PC-9 (cell line): ENCODE data around the gene SHFL. TPM values are rescaled to one million over a fixed set of nuclear protein-coding genes. Genes with fewer than 3 reads are reported as not detected.

Source experiments
- BruUV-seq: library from RNA; stranded (reverse); fragments of 400-500 nt; replicated peaks from 2 replicates; lab custom pipeline; 2021; lab: Mats Ljungman, UMichigan
- CTCF ChIA-PET: fragments of 300-600 bp; sonication (Branson Sonifier 250); formaldehyde crosslinking; loops from one replicate; lab custom pipeline; 2022; ENCODE audit warnings: antibody characterized with exemption; lab: Charles Lee
- POLR2A ChIA-PET: fragments of 300-600 bp; sonication (Branson Sonifier 250); formaldehyde crosslinking; loops from one replicate; lab custom pipeline; 2022; ENCODE audit warnings: antibody characterized with exemption; ENCODE audit not compliant: unreplicated experiment; lab: Charles Lee
- DNase-seq, 2 experiments: peaks; one replicate each; pipeline versions ENCODE4 v3.0.0 to v3.0.0-alpha.2; 2015 to 2022; ENCODE audit warnings: mixed read lengths in 1 of 2
- H2AFZ ChIP-seq: fragments of 200-600 bp; sonication (generic); 2 replicates; pipeline ENCODE4 v1.8.1; 2017; ENCODE audit warnings: antibody characterized with exemption
- H3F3A ChIP-seq: fragments of 200-600 bp; sonication (generic); 2 replicates; pipeline ENCODE4 v1.8.1; 2017; ENCODE audit warnings: antibody characterized with exemption, mild to moderate bottlenecking, low read depth; ENCODE audit not compliant: insufficient read depth
- H3K27ac ChIP-seq: fragments of 200-600 bp; sonication (generic); 2 replicates; pipeline ENCODE4 v1.6.1; 2016; ENCODE audit warnings: mixed run types
- H3K27me3 ChIP-seq: fragments of 200-600 bp; sonication (generic); 2 replicates; pipeline ENCODE4 v1.6.1; 2016; ENCODE audit warnings: low read depth, mixed run types; ENCODE audit not compliant: insufficient read depth
- H3K36me3 ChIP-seq: fragments of 200-600 bp; sonication (generic); 2 replicates; pipeline ENCODE4 v1.6.1; 2016; ENCODE audit warnings: low read depth, mixed run types
- H3K4me1 ChIP-seq: fragments of 200-600 bp; sonication (generic); replicated peaks from 2 replicates; pipeline ENCODE4 v1.6.1; 2016; ENCODE audit warnings: mixed run types; ENCODE audit not compliant: insufficient read depth
- H3K4me2 ChIP-seq: fragments of 200-600 bp; sonication (generic); 2 replicates; pipeline ENCODE4 v1.6.1; 2017; ENCODE audit warnings: mixed run types
- H3K4me3 ChIP-seq: fragments of 200-600 bp; sonication (generic); 2 replicates; pipeline ENCODE4 v1.6.1; 2016; ENCODE audit warnings: mixed run types
- H3K79me2 ChIP-seq: fragments of 200-600 bp; sonication (generic); 2 replicates; pipeline ENCODE4 v1.6.1; 2017; ENCODE audit warnings: low read depth, mixed run types
- H3K9me2 ChIP-seq: fragments of 200-600 bp; sonication (generic); 2 replicates; pipeline ENCODE4 v1.8.1; 2017; ENCODE audit warnings: mild to moderate bottlenecking; ENCODE audit not compliant: insufficient read depth
- H3K9me3 ChIP-seq: fragments of 200-600 bp; sonication (generic); 2 replicates; pipeline ENCODE4 v1.8.1; 2016; ENCODE audit warnings: low read depth; ENCODE audit not compliant: insufficient read depth
- H4K20me1 ChIP-seq: fragments of 200-600 bp; sonication (generic); 2 replicates; pipeline ENCODE4 v1.8.1; 2017; ENCODE audit not compliant: insufficient read depth
- EZH2 ChIP-seq: fragments of 200-600 bp; sonication (generic); IDR thresholded peaks from 2 replicates; pipeline ENCODE4 v1.8.0; 2017; ENCODE audit warnings: antibody characterized with exemption, low read depth
- intact Hi-C: fragments of 100-400 bp; cut with micrococcal nuclease; formaldehyde crosslinking; loops from one replicate; pipeline ENCODE4 v1.10.0; 2022; ENCODE audit not compliant: unreplicated experiment
- total RNA-seq: library from RNA; stranded (reverse); gene quantifications from 2 replicates; pipeline ENCODE4 v1.2.3, GENCODE V29; 2021
- TF ChIP-seq, protein P1 (sequence below): fragments of 200-600 bp; sonication (generic); conservative IDR thresholded peaks from 2 replicates; pipeline ENCODE4 v1.6.1; 2017; ENCODE audit warnings: mixed run types, antibody characterized with exemption, mild to moderate bottlenecking, moderate library complexity

Gene SHFL
- total RNA-seq, 1 experiment from 2014 or later, result 25.6 TPM

DNA sequence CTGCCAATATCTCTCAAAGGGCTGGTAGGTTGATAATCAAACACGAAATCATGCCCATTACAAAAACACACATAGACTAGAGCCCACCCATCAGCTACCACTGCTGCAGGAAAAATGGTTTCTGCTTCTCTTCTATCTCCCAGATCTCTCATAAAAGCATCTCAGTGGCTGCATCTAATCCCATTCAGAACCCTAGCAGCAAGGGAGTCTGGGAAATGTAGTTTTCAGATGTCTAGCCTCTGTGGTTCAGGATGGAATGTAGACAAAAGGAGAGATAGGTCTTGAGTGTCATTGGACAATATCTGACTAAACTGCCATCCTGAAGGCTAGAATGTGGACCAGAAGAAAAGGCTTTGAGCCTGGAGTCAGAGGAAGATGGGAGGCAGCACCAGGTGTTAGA is 40.7 kb upstream of the SHFL start:
- CTCF ChIA-PET, result interaction anchor here (0.6 kb wide), 1 partner anchor 146 kb away, joined by 3 read pairs; no protein-coding TSS in a partner anchor
- no peak overlapping the region for H3K4me2 ChIP-seq
- POLR2A ChIA-PET, result no interaction called here
- H3K79me2 ChIP-seq, result no peaks in the 10 kb centered on the region
- intact Hi-C loops, result no loop called here
- H3K27ac ChIP-seq, result no peak overlapping the region
- BruUV-seq, result no TSS peak
- H3K4me1 ChIP-seq, result no peaks in the 10 kb centered on the region
- H3K9me3 ChIP-seq, result no peaks in the 10 kb centered on the region
- peaks cover 46% of the 10 kb centered on the region for H3K27me3 ChIP-seq
- H3K36me3 ChIP-seq, result no peaks in the 10 kb centered on the region
- TF ChIP-seq, protein P1, sequence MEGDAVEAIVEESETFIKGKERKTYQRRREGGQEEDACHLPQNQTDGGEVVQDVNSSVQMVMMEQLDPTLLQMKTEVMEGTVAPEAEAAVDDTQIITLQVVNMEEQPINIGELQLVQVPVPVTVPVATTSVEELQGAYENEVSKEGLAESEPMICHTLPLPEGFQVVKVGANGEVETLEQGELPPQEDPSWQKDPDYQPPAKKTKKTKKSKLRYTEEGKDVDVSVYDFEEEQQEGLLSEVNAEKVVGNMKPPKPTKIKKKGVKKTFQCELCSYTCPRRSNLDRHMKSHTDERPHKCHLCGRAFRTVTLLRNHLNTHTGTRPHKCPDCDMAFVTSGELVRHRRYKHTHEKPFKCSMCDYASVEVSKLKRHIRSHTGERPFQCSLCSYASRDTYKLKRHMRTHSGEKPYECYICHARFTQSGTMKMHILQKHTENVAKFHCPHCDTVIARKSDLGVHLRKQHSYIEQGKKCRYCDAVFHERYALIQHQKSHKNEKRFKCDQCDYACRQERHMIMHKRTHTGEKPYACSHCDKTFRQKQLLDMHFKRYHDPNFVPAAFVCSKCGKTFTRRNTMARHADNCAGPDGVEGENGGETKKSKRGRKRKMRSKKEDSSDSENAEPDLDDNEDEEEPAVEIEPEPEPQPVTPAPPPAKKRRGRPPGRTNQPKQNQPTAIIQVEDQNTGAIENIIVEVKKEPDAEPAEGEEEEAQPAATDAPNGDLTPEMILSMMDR, result no peak
- no peak for TF ChIP-seq EZH2
- H3K4me3 ChIP-seq, result no peak overlapping the region
- H2AFZ ChIP-seq, result no peak overlapping the region
- no peaks in the 10 kb centered on the region for H3K9me2 ChIP-seq
- H4K20me1 ChIP-seq, result no peaks in the 10 kb centered on the region
- peak in 1 of 2 experiments; percentile 25 for DNase-seq
- H3F3A ChIP-seq, result no peaks in the 10 kb centered on the region

DNA sequence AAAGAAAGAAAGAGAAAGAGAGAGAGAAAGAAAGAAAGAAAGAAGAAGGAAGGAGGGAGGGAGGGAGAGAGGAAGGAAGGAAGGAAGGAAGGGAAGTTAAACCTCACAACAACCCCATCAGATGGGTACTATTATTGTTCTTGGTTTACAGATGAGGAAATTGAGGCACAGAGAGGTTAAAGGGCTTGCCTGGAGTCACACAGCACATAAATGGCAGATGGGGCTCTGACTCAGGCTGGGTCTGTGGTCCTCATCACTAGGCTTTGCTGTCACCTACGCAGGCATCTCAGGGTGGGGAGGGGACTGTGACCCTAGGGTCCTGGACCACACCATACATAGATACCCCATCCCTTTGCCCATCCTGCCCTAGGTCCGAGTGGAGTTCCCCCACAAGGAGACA is 36.5 kb upstream of the SHFL start:
- ChIA-PET CTCF (no interaction called here), POLR2A (no interaction called here)
- no peaks in the 10 kb centered on the region for H3K9me3 ChIP-seq
- H3K4me1 ChIP-seq, result no peaks in the 10 kb centered on the region
- TF ChIP-seq EZH2, result no peak
- TF ChIP-seq, protein P1, result no peak
- H3F3A ChIP-seq, result no peaks in the 10 kb centered on the region
- H3K9me2 ChIP-seq, result no peaks in the 10 kb centered on the region
- BruUV-seq, result no TSS peak
- intact Hi-C loops, result no loop called here
- no peak overlapping the region for H3K4me3 ChIP-seq
- no peaks in the 10 kb centered on the region for H4K20me1 ChIP-seq
- H3K27ac ChIP-seq, result no peak overlapping the region
- no peak overlapping the region for H3K4me2 ChIP-seq
- DNase-seq, result peak in 1 of 2 experiments; percentile 17
- H2AFZ ChIP-seq, result no peak overlapping the region
- no peaks in the 10 kb centered on the region for H3K79me2 ChIP-seq
- peaks cover 67% of the 10 kb centered on the region for H3K27me3 ChIP-seq
- H3K36me3 ChIP-seq, result no peaks in the 10 kb centered on the region

DNA sequence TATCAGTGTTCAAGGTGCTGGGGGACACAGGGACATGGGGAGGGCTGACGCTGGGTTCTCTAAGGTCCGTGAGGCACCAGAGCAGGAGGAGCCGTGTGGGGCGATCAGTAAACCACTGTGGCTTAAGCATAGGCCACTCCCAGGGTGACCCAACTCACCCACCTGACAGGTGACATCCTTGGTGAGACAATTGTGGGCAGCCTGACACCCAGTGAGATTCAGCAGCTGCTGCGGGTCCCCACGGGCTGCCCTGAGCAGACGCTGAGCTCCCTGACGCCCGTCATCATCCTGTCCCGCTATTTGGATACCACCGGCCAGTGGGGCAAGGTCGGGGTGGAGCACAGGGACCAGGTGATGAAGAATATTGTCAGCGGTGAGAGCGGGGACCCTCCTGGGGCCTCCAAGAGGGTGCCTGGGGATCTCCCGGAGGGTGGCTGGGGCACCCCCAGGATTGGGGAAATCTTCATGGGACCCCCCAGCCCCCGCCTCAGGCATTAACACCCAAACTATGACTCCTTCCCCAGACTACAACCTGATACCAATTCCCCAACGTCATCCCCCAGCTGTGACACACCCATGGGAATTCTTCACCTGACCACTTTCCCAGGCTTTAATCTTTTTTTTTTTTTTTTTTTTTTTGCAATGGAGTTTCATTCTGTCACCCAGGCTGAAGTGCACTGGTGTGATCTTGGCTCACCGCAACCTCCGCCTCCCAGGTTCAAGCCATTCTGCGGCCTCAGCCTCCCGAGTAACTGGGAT is 33.3 kb upstream of the SHFL start:
- ChIA-PET POLR2A (no interaction called here), CTCF (no interaction called here)
- Histone ChIP-seq H3F3A (no peaks in the 10 kb centered on the region), H3K27ac (no peak overlapping the region), H3K9me3 (no peaks in the 10 kb centered on the region), H4K20me1 (no peaks in the 10 kb centered on the region), H3K4me3 (no peak overlapping the region), H3K9me2 (no peaks in the 10 kb centered on the region), H3K79me2 (no peaks in the 10 kb centered on the region), H3K4me2 (0 out of 2 replicates have a peak overlapping the region, but pooled peaks have one; percentile 24), H3K4me1 (no peaks in the 10 kb centered on the region), H2AFZ (no peak overlapping the region), H3K36me3 (no peaks in the 10 kb centered on the region), H3K27me3 (peaks cover 78% of the 10 kb centered on the region)
- TF ChIP-seq EZH2, result no peak
- TF ChIP-seq, protein P1, result no peak
- intact Hi-C loops, result no loop called here
- no TSS peak for BruUV-seq
- DNase-seq, result peak in 1 of 2 experiments; percentile 49
